SK-N-SH (cell line): ENCODE data around the gene ARHGAP31. TPM values are rescaled to one million over a fixed set of nuclear protein-coding genes. Genes with fewer than 3 reads are reported as not detected.

Source experiments
- CTCF ChIA-PET: fragments of 300-600, 350-600 bp; formaldehyde crosslinking; extraction: SDS; loops from one replicate; lab custom pipeline; 2021; lab: Yijun Ruan, JAX
- POLR2A ChIA-PET: fragments of 350-600 bp; sonication (Branson Sonifier 250); formaldehyde crosslinking; extraction: SDS; loops from one replicate; lab custom pipeline; 2020; ENCODE audit warnings: antibody characterized with exemption, inconsistent platforms; lab: Yijun Ruan, JAX
- DNase-seq: peaks from one replicate; pipeline ENCODE4 v3.0.0; 2012
- H2AFZ ChIP-seq: fragments of 200-600 bp; sonication (generic); 2 replicates; pipeline ENCODE4 v1.8.1; 2016; ENCODE audit warnings: antibody characterized with exemption, mild to moderate bottlenecking, low read depth
- H3F3A ChIP-seq: fragments of 200-600 bp; sonication (generic); replicated peaks from 2 replicates; pipeline ENCODE3; 2016; ENCODE audit warnings: antibody characterized with exemption, mild to moderate bottlenecking; ENCODE audit not compliant: insufficient read depth
- H3K27ac ChIP-seq, 2 experiments: fragments of 200-500 bp in 1 of 2; fragments of 200-600 bp in 1 of 2; sonication (Bioruptor generic) in 1 of 2; sonication (generic), shearing (Covaris generic) in 1 of 2; 2 replicates each; pipeline versions ENCODE4 v1.5.1 to v1.6.1; 2014 to 2016; ENCODE audit warnings: low read depth in 2 of 2, inconsistent platforms in 1 of 2, low read length in 1 of 2, mild to moderate bottlenecking in 1 of 2, mixed read lengths in 1 of 2
- H3K27me3 ChIP-seq: fragments of 200-600 bp; sonication (generic), shearing (Covaris generic); 2 replicates; pipeline ENCODE4 v1.6.1; 2016; ENCODE audit warnings: mixed run types; ENCODE audit not compliant: insufficient read depth
- H3K36me3 ChIP-seq, 2 experiments: fragments of 200-500 bp in 1 of 2; fragments of 200-600 bp in 1 of 2; sonication (Bioruptor generic) in 1 of 2; sonication (generic) in 1 of 2; replicated peaks in 1 of 2; 2 replicates each; pipeline versions ENCODE3 to v1.5.1; 2014 to 2016; ENCODE audit warnings: low read length in 1 of 2, mild to moderate bottlenecking in 1 of 2; ENCODE audit not compliant: insufficient read depth in 2 of 2, control insufficient read depth in 1 of 2
- H3K4me1 ChIP-seq, 2 experiments: fragments of 200-500 bp in 1 of 2; fragments of 200-600 bp in 1 of 2; sonication (Bioruptor generic) in 1 of 2; sonication (generic), shearing (Covaris generic) in 1 of 2; 2 replicates each; pipeline versions ENCODE4 v1.5.1 to v1.6.1; 2014 to 2016; ENCODE audit warnings: low read depth in 1 of 2, low read length in 1 of 2, mixed run types in 1 of 2; ENCODE audit not compliant: insufficient read depth in 2 of 2, control insufficient read depth in 1 of 2
- H3K4me2 ChIP-seq: fragments of 200-600 bp; sonication (generic), shearing (Covaris generic); 2 replicates; pipeline ENCODE4 v1.6.1; 2017; ENCODE audit warnings: mixed run types
- H3K4me3 ChIP-seq, 2 experiments: fragments of 200-500 bp in 1 of 2; fragments of 200-600 bp in 1 of 2; sonication (Bioruptor generic) in 1 of 2; sonication (generic), shearing (Covaris generic) in 1 of 2; 2 replicates each; pipeline versions ENCODE4 v1.5.1 to v1.8.1; 2014 to 2016; ENCODE audit warnings: low read depth in 2 of 2, inconsistent platforms in 1 of 2, low read length in 1 of 2, mild to moderate bottlenecking in 1 of 2, mixed read lengths in 1 of 2, moderate library complexity in 1 of 2
- H3K79me2 ChIP-seq: fragments of 200-600 bp; sonication (generic); 2 replicates; pipeline ENCODE4 v1.8.1; 2017; ENCODE audit warnings: mild to moderate bottlenecking; ENCODE audit not compliant: insufficient read depth
- H3K9ac ChIP-seq: fragments of 200-600 bp; sonication (generic); 2 replicates; pipeline ENCODE4 v1.6.1; 2017; ENCODE audit warnings: mixed run types
- H3K9me2 ChIP-seq: fragments of 200-600 bp; sonication (generic); 2 replicates; pipeline ENCODE4 v1.6.1; 2017; ENCODE audit warnings: mixed run types
- H3K9me3 ChIP-seq: fragments of 200-600 bp; sonication (generic); 2 replicates; pipeline ENCODE4 v1.6.1; 2017; ENCODE audit warnings: mixed run types, mild to moderate bottlenecking, moderate library complexity
- H4K20me1 ChIP-seq: fragments of 200-600 bp; sonication (generic); 2 replicates; pipeline ENCODE4 v1.6.1; 2017; ENCODE audit warnings: mild to moderate bottlenecking, mixed run types; ENCODE audit not compliant: insufficient read depth
- CTCF ChIP-seq: fragments of 200-600 bp; sonication (generic); IDR thresholded peaks from 2 replicates; pipeline ENCODE4 v1.6.1; 2017; ENCODE audit warnings: antibody characterized with exemption, mild to moderate bottlenecking, moderate library complexity
- ELF1 ChIP-seq: IDR thresholded peaks from 2 replicates; pipeline ENCODE4 v1.4.0; 2012
- EP300 ChIP-seq, 2 experiments: IDR thresholded peaks; 2 replicates each; pipeline versions ENCODE4 v1.4.0 to v1.6.1; 2012; ENCODE audit warnings: borderline replicate concordance in 1 of 2, low read depth in 1 of 2, low read length in 1 of 2
- FOSL2 ChIP-seq: IDR thresholded peaks from 2 replicates; pipeline ENCODE4 v1.4.0; 2012; ENCODE audit warnings: low read depth, mild to moderate bottlenecking, moderate library complexity, borderline replicate concordance
- FOXJ3 ChIP-seq: sonication (generic); formaldehyde crosslinking; IDR thresholded peaks from 2 replicates; pipeline ENCODE4 v1.5.1; 2020; ENCODE audit warnings: mild to moderate bottlenecking, missing genetic modification reagents
- FOXM1 ChIP-seq: IDR thresholded peaks from 2 replicates; pipeline ENCODE4 v1.4.0; 2012; ENCODE audit warnings: low read depth, mild to moderate bottlenecking
- GATA2 ChIP-seq: sonication (generic); formaldehyde crosslinking; IDR thresholded peaks from 2 replicates; pipeline ENCODE4 v1.5.0; 2020; ENCODE audit warnings: mild to moderate bottlenecking, missing genetic modification reagents
- MAX ChIP-seq: IDR thresholded peaks from 2 replicates; pipeline ENCODE4 v1.4.0; 2012; ENCODE audit warnings: low read depth
- MEF2A ChIP-seq: IDR thresholded peaks from 2 replicates; pipeline ENCODE4 v1.4.0; 2012; ENCODE audit warnings: low read depth, borderline replicate concordance
- NFIC ChIP-seq: IDR thresholded peaks from 2 replicates; pipeline ENCODE4 v1.4.0; 2012; ENCODE audit warnings: borderline replicate concordance
- NRF1 ChIP-seq: IDR thresholded peaks from 2 replicates; pipeline ENCODE4 v1.6.1; 2012; ENCODE audit warnings: low read depth, mild to moderate bottlenecking, low read length
- PBX3 ChIP-seq: IDR thresholded peaks from 2 replicates; pipeline ENCODE4; 2012
- POLR2AphosphoS5 ChIP-seq: IDR thresholded peaks from 2 replicates; pipeline ENCODE4 v1.6.1; 2012; ENCODE audit warnings: low read depth, low read length
- RAD21 ChIP-seq: IDR thresholded peaks from 2 replicates; pipeline ENCODE4 v1.6.1; 2012; ENCODE audit warnings: mild to moderate bottlenecking, low read length
- RCOR1 ChIP-seq: fragments of 150-350 bp; IDR thresholded peaks from 2 replicates; pipeline ENCODE4 v1.6.1; 2017; ENCODE audit warnings: antibody characterized with exemption, low read length
- RFX5 ChIP-seq: IDR thresholded peaks from 2 replicates; pipeline ENCODE4 v1.6.1; 2012; ENCODE audit warnings: mild to moderate bottlenecking, improper control_type of control experiment, low read length
- RXRA ChIP-seq: IDR thresholded peaks from 2 replicates; pipeline ENCODE4 v1.4.0; 2012; ENCODE audit warnings: low read depth, mild to moderate bottlenecking, borderline replicate concordance
- SIN3A ChIP-seq: IDR thresholded peaks from 2 replicates; pipeline ENCODE4 v1.6.1; 2012; ENCODE audit warnings: low read depth, mild to moderate bottlenecking, low read length, moderate library complexity, borderline replicate concordance
- TCF12 ChIP-seq: IDR thresholded peaks from 2 replicates; pipeline ENCODE4 v1.4.0; 2012
- TEAD4 ChIP-seq: IDR thresholded peaks from 2 replicates; pipeline ENCODE4 v1.4.0; 2012; ENCODE audit warnings: mild to moderate bottlenecking, borderline replicate concordance; ENCODE audit not compliant: insufficient read depth
- YY1 ChIP-seq: IDR thresholded peaks from 2 replicates; pipeline ENCODE4 v1.4.0; 2012; ENCODE audit warnings: low read depth, mild to moderate bottlenecking
- ZBTB33 ChIP-seq: IDR thresholded peaks from 2 replicates; pipeline ENCODE4 v1.4.0; 2012; ENCODE audit warnings: low read depth, borderline replicate concordance
- WGBS: methylation state at CpG from one replicate; pipeline ENCODE4 v1.1.6; 2017; ENCODE audit warnings: low lambda C conversion rate; 5-methylcytosine and 5-hydroxymethylcytosine counted together
- polyA plus RNA-seq, 3 experiments: library from polyadenylated mRNA; depleted of rRNA; stranded (reverse); fragments of >200 nt; gene quantifications; 2 replicates each; pipeline ENCODE4 v1.2.3, GENCODE V29; 2012

Gene ARHGAP31
- polyA plus RNA-seq, 1 of the 3 experiments (the other 2 are of a cell fraction), result 4.4 TPM

GRCh38 chr3:119293871-119294695, at the start of gene ARHGAP31 (continued):
- 0 out of 2 replicates have a peak, but pooled peaks have one; percentile 18 for TF ChIP-seq TEAD4
- no peak for TF ChIP-seq RAD21
- TF ChIP-seq YY1, result peak; percentile 11; the same call in 1 of the 2 replicates
- no peak for TF ChIP-seq ZBTB33
- TF ChIP-seq RCOR1, result no peak
- no peak; the same call in 1 of the 2 replicates for TF ChIP-seq MAX
- TF ChIP-seq ELF1, result peak; percentile 8; the same call in 1 of the 2 replicates
- TF ChIP-seq, all 33 proteins: peak for 7

GRCh38 chr3:119245778-119246177, 48.4 kb upstream of the ARHGAP31 start:
- ChIA-PET POLR2A (no interaction called here), CTCF (interaction anchor here (1.0 to 1.4 kb wide), 3 partner anchors 29 to 361 kb away, joined by 3 to 6 read pairs (median 4); no protein-coding TSS in a partner anchor)
- 88% methylated on average over 2 of the region's 2 CpGs for WGBS
- H2AFZ ChIP-seq, result no peak overlapping the region
- no peaks in the 10 kb centered on the region for H3K79me2 ChIP-seq
- peaks cover 7% of the 10 kb centered on the region for H3F3A ChIP-seq
- no peaks in the 10 kb centered on the region for H3K9me2 ChIP-seq
- no peak for DNase-seq
- no peaks in the 10 kb centered on the region for H3K9me3 ChIP-seq
- H3K36me3 ChIP-seq, result no peaks in the 10 kb centered on the region
- H4K20me1 ChIP-seq, result no peaks in the 10 kb centered on the region
- no peak overlapping the region; a peak in 1 of 4 replicates for H3K27ac ChIP-seq
- no peak overlapping the region for H3K9ac ChIP-seq
- TF ChIP-seq NRF1 (no peak), EP300 (IDR thresholded peaks at IDR 0.05; ENCODE audit: borderline replicate concordance in 1 of 2, low read depth in 1 of 2, low read length in 1 of 2) (no peak), FOXJ3 (CRISPR knock-in tag) (no peak), TEAD4 (no peak), RXRA (no peak), FOXM1 (no peak), MEF2A (no peak), CTCF (no peak), ZBTB33 (no peak), RFX5 (no peak), FOSL2 (no peak), TCF12 (no peak), POLR2AphosphoS5 (no peak), GATA2 (CRISPR knock-in tag) (no peak), NFIC (no peak), PBX3 (no peak), SIN3A (no peak), MAX (no peak)
- H3K4me3 ChIP-seq, result no peak overlapping the region
- H3K4me2 ChIP-seq, result no peak overlapping the region
- H3K27me3 ChIP-seq, result no peaks in the 10 kb centered on the region
- H3K4me1 ChIP-seq, result peaks cover 0 to 2% of the 10 kb centered on the region in 2 experiments; a peak in 1 of 4 replicates
